Mesodermal cell (in vitro differentiated cells): ENCODE results near the gene VPS26C.

Experiments used
- H3K27ac ChIP-seq: 2 replicates; pipeline ENCODE4 v1.7.0; 2013; ENCODE audit warnings: mild to moderate bottlenecking, low read depth, low read length, moderate library complexity; ENCODE audit not compliant: severe bottlenecking
- H3K36me3 ChIP-seq: 2 replicates; pipeline ENCODE4 v1.7.1; 2013; ENCODE audit warnings: mild to moderate bottlenecking, low read length, moderate library complexity; ENCODE audit not compliant: control insufficient read depth, insufficient read depth
- H3K4me1 ChIP-seq: one replicate; pipeline ENCODE4 v1.7.1; 2013; ENCODE audit warnings: mild to moderate bottlenecking, low read length; ENCODE audit not compliant: insufficient read depth, control insufficient read depth, poor library complexity, severe bottlenecking
- H3K4me3 ChIP-seq: 2 replicates; pipeline ENCODE4 v1.7.0; 2013; ENCODE audit warnings: low read length, control low read depth, mild to moderate bottlenecking; ENCODE audit not compliant: insufficient read depth, poor library complexity, severe bottlenecking; ENCODE audit errors: extremely low read depth
- H3K9me3 ChIP-seq: 2 replicates; pipeline ENCODE4 v1.7.1; 2013; ENCODE audit warnings: mild to moderate bottlenecking, low read length, moderate library complexity; ENCODE audit not compliant: control insufficient read depth
- WGBS, 2 experiments: methylation state at CpG; one replicate each; pipeline ENCODE4 v1.1.5; 2013; ENCODE audit warnings: missing lambda C conversion rate in 2 of 2; ENCODE audit not compliant: insufficient coverage in 2 of 2; 5-methylcytosine and 5-hydroxymethylcytosine counted together

Gene VPS26C

DNA sequence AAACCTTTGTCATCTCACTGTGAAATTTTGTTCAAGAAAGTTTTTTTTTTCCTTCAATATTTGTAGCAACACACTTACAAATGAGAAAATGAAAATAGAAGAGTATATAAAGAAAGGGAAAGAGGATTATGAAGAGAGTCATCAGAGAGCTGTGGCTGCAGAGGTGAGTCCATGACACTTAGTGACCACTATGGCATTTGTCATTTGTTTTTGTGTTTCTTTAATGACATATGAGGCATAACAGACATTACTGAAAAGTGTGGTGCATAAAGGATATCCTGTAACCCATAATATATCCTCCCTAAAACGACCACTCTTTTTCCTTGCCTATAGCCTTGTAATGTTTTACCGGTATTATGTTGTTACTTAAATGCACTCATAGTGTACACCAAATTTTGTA is 80.2 kb downstream of the VPS26C start:
- H3K4me3 ChIP-seq = no peak overlapping the region
- H3K9me3 ChIP-seq = no peaks in the 10 kb centered on the region
- no peaks in the 10 kb centered on the region for H3K4me1 ChIP-seq
- whole genome bisulfite sequencing, 2 experiments = 100% methylated on average over 1 to 2 of the region's 2 CpGs
- peaks cover 79% of the 10 kb centered on the region for H3K36me3 ChIP-seq
- no peak overlapping the region for H3K27ac ChIP-seq

DNA sequence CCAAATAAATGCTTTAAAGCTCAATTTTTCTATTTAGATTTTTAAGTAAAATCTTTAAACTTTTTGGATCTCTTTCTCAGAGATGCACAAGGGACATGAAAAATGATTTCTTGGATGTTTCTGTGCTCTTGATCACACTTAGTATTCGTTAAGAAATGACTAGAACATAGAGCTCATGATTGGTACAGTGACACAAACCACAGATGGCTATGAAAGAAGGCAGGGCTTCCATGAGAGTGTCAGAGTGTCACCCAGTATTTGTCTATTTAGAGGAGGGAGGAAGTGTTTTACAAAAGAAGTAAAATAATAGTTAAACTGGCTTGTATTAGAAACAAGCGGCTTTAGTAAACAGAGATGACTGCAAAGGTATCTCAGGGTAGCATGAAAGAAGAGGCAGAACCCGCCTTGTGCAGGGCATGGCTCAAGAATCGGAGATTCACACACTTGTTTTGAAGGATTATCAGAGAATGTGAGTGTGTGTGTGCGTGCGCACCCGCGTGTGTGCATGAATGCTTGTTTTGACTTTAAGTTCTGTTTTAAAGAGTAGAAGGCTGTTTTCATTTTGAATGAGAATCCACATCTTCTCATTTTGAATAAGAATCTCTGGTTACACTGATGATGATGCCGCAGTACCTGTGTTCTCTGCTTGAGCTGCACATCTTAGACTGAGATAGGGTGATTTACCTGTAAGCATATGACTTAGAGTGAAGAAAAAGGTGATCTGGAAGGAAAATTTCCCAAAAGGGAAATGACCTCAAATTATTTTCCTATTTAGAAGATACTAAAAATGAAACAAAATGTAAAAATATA is 82.1 kb downstream of the VPS26C start:
- H3K4me3 ChIP-seq = no peak overlapping the region
- no peaks in the 10 kb centered on the region for H3K9me3 ChIP-seq
- no peaks in the 10 kb centered on the region for H3K4me1 ChIP-seq
- H3K36me3 ChIP-seq = peaks cover 74% of the 10 kb centered on the region
- WGBS, 2 experiments = 96 to 97% methylated on average over 4 to 5 of the region's 9 CpGs
- no peak overlapping the region for H3K27ac ChIP-seq

GRCh38 chr21:37183749-37184148 is 83.4 kb downstream of the VPS26C start:
- no peaks in the 10 kb centered on the region for H3K4me1 ChIP-seq
- no peak overlapping the region for H3K27ac ChIP-seq
- H3K36me3 ChIP-seq = peaks cover 75% of the 10 kb centered on the region
- H3K4me3 ChIP-seq = no peak overlapping the region
- 95% methylated on average over 2 of the region's 3 CpGs; no CpG with 5 or more reads in 1 of the 2 experiments for WGBS, 2 experiments
- no peaks in the 10 kb centered on the region for H3K9me3 ChIP-seq

GRCh38 chr21:37182222-37182621 is 84.9 kb downstream of the VPS26C start:
- Histone ChIP-seq H3K4me3 (no peak overlapping the region), H3K27ac (no peak overlapping the region), H3K4me1 (no peaks in the 10 kb centered on the region), H3K9me3 (no peaks in the 10 kb centered on the region), H3K36me3 (peaks cover 77% of the 10 kb centered on the region)
- 98 to 100% methylated on average over 5 to 6 of the region's 6 CpGs for WGBS, 2 experiments

GRCh38 chr21:37181059-37181458 is 86.1 kb downstream of the VPS26C start:
- H3K27ac ChIP-seq = no peak overlapping the region
- H3K4me3 ChIP-seq = no peak overlapping the region
- 88 to 95% methylated on average over 2 to 3 of the region's 3 CpGs for WGBS, 2 experiments
- no peaks in the 10 kb centered on the region for H3K9me3 ChIP-seq
- H3K4me1 ChIP-seq = no peaks in the 10 kb centered on the region
- H3K36me3 ChIP-seq = peaks cover 77% of the 10 kb centered on the region

DNA sequence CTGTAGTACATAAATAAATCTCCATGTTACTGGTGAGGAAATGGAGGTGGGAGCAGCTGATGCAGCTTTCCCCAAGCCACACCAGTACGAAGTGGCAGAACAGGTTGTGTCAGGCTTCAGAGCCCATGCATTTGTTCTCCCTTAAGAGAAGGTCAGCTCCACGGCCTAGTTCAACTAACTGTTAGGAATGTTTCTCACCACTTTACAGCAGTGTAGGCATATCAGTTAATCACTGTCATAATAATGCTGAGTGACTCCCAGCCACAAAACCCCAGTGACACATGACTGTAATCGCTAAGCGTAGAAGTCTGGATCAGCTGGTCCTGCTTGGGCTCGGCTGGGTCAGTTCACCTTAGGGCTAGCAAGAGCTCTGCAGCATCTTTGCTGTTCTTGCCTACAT is 90.4 kb downstream of the VPS26C start:
- 91 to 96% methylated on average over 5 of the region's 5 CpGs for WGBS, 2 experiments
- Histone ChIP-seq H3K27ac (no peak overlapping the region), H3K36me3 (peaks cover 88% of the 10 kb centered on the region)

More for the DNA sequence above, 90.4 kb downstream of the VPS26C start:
- no peaks in the 10 kb centered on the region for H3K4me1 ChIP-seq
- no peaks in the 10 kb centered on the region for H3K9me3 ChIP-seq
- no peak overlapping the region for H3K4me3 ChIP-seq
